K562 treated with DMSO at 1 percent for 4 hours (cell line): Measurements from ENCODE around the gene KLHL7. TPM values are rescaled to one million over a fixed set of nuclear protein-coding genes. Genes with fewer than 3 reads are reported as not detected.

Experiments used
- total RNA-seq: library from RNA; unstranded; fragments of 300-600 nt; gene quantifications from 2 replicates; pipeline ENCODE4 v1.2.3, GENCODE V29; 2022; ENCODE audit not compliant: insufficient read depth

KLHL7 gene, protein sequence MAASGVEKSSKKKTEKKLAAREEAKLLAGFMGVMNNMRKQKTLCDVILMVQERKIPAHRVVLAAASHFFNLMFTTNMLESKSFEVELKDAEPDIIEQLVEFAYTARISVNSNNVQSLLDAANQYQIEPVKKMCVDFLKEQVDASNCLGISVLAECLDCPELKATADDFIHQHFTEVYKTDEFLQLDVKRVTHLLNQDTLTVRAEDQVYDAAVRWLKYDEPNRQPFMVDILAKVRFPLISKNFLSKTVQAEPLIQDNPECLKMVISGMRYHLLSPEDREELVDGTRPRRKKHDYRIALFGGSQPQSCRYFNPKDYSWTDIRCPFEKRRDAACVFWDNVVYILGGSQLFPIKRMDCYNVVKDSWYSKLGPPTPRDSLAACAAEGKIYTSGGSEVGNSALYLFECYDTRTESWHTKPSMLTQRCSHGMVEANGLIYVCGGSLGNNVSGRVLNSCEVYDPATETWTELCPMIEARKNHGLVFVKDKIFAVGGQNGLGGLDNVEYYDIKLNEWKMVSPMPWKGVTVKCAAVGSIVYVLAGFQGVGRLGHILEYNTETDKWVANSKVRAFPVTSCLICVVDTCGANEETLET
- 23.3 and 25.5 TPM in 2 replicates for total RNA-seq

DNA sequence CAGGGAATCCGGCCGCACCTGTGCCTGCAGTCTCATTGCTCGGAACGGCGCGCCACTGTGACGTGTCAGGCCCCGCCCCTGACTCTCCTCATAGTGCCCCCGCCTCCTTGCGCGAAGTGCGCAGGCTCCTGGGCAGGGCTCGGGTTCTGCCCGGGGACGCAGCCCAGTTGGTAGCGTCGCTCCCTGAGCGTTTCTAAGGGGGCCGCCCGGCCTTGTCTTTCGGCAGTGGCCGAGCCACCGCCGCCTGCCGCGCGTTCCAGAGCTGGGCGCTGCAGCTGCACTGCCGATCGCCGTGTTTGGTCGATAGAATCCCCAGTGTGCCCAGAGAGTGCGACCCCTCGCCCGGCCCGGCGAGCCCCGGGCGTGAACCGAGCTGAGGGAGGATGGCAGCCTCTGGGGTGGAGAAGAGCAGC is at the start of gene KLHL7:
Gene KLHL7, plus strand, starts transcription at position 142 of the 413 bp plus-strand sequence. Its CDS starts 242 bp downstream, at position 384.

DNA sequence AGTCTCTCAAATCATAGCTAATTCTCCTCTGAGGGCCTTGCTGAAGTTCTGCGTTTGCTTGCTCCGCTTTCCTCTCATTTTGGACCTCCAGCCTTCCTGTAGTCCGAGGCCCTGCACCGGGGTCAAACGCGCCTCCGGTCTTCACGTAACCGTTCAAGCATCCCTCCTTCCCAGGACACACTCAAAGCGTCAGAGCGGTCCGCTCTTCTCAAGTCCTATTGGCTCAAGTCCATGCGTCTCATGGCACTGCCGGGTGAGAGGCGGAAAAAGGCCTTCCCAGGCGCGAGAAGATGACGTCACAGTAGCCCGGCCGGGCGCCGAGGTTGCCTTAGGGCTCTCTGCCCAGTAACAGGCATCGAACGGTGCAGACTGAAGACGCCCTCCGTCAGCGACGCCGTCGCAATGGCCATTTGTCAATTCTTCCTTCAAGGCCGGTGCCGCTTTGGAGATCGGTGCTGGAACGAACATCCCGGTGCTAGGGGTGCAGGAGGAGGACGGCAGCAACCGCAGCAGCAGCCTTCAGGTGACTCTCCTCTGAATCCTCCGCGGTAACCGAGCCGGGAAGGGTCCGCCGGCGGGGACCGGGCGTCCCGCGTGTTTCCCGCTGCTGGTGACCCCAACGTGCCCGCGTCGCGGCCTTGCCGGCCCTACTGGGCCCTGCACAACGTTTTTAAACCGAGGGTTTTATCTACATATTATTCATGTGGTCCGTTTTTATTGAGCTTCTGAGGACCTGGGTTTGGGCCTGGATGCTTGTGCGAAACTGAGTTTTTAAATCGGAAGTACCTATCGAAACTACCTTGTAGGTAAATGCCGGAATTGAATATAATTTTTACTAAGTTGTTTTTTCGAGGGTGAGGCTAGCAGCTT is 76.3 kb downstream of the KLHL7 start, which contains the start of gene NUP42:
Gene NUP42, plus strand, starts transcription at position 365 of the 870 bp plus-strand sequence. Its CDS starts 38 bp downstream, at position 403.

Other genes with a start within 250 kb of the KLHL7 start
- 13.4 and 14.3 TPM in 2 replicates for gene HYCC1, start 91.7 kb upstream of the KLHL7 start, total RNA-seq
- 44.2 and 48.9 TPM in 2 replicates for gene NUP42, start 76.3 kb downstream of the KLHL7 start, total RNA-seq
- 0.80 and 2.7 TPM in 2 replicates for gene GPNMB, start 141.0 kb downstream of the KLHL7 start, total RNA-seq
- gene MALSU1, start 193.6 kb downstream of the KLHL7 start, total RNA-seq: 81.9 and 84.7 TPM in 2 replicates